ENCODE data around the gene RND2. TPM values are rescaled to one million over a fixed set of nuclear protein-coding genes. Genes with fewer than 3 reads are reported as not detected.
A peak's percentile ranks its signal among the peaks of the same experiment; 100 is the strongest.

The RND2 gene
- total and polyA plus RNA-seq, 2 of the 13 experiments (the other 11 are each of a cell fraction or from before 2014, with no cell fraction given) = 0.05 to 0.11 TPM

DNA sequence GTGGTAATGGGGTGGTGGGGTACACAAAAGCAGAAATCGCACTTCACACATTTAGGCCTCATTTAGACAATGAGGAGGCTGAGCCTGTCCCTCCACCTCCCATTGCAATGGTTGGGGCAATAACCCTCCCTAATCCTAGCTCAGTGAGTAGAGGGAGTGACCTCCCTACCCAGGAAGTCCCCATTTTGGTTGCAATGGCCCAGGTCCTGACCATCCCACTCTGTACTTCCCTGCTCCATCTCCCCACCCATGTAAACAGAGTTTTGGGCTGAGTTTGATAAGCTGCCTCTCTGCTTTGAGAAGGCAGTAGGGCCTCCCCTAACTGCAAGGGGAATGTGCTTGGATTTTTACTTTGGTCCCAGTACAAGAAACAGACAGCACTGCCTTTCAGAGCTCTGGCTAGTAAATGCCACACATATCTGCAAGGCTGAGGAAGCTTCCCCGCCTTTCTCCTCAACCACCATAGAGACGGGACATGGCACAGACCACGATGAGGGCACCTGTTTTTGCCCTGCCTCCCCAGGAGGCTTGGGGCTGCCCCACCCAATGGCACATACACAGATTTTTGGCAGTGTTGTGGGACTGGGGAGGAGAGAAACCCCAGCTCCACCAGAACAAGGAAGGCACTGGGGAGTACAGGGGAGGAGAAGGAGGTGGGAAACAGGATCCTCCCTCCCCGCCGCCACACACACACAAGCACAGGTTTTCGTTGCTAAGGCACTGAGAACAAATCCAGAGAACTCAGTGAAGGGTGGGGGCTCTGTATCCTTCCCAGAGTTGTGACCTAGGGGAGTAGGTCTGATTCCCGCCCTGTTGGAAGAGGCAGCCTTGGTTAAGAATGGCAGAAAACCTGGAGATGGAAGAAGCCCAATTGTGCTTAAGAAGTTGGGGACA lies 10.1 kb upstream of the RND2 start (continued):
- TF ChIP-seq, protein P1, sequence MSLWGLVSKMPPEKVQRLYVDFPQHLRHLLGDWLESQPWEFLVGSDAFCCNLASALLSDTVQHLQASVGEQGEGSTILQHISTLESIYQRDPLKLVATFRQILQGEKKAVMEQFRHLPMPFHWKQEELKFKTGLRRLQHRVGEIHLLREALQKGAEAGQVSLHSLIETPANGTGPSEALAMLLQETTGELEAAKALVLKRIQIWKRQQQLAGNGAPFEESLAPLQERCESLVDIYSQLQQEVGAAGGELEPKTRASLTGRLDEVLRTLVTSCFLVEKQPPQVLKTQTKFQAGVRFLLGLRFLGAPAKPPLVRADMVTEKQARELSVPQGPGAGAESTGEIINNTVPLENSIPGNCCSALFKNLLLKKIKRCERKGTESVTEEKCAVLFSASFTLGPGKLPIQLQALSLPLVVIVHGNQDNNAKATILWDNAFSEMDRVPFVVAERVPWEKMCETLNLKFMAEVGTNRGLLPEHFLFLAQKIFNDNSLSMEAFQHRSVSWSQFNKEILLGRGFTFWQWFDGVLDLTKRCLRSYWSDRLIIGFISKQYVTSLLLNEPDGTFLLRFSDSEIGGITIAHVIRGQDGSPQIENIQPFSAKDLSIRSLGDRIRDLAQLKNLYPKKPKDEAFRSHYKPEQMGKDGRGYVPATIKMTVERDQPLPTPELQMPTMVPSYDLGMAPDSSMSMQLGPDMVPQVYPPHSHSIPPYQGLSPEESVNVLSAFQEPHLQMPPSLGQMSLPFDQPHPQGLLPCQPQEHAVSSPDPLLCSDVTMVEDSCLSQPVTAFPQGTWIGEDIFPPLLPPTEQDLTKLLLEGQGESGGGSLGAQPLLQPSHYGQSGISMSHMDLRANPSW (CRISPR knock-in tag; IDR thresholded peaks at IDR 0.05; ENCODE audit: borderline replicate concordance) = no peak
- TF ChIP-seq, protein P2, sequence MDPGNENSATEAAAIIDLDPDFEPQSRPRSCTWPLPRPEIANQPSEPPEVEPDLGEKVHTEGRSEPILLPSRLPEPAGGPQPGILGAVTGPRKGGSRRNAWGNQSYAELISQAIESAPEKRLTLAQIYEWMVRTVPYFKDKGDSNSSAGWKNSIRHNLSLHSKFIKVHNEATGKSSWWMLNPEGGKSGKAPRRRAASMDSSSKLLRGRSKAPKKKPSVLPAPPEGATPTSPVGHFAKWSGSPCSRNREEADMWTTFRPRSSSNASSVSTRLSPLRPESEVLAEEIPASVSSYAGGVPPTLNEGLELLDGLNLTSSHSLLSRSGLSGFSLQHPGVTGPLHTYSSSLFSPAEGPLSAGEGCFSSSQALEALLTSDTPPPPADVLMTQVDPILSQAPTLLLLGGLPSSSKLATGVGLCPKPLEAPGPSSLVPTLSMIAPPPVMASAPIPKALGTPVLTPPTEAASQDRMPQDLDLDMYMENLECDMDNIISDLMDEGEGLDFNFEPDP (CRISPR knock-in tag; conservative IDR thresholded peaks at IDR 0.05) = no peak
- TF ChIP-seq, protein P3, sequence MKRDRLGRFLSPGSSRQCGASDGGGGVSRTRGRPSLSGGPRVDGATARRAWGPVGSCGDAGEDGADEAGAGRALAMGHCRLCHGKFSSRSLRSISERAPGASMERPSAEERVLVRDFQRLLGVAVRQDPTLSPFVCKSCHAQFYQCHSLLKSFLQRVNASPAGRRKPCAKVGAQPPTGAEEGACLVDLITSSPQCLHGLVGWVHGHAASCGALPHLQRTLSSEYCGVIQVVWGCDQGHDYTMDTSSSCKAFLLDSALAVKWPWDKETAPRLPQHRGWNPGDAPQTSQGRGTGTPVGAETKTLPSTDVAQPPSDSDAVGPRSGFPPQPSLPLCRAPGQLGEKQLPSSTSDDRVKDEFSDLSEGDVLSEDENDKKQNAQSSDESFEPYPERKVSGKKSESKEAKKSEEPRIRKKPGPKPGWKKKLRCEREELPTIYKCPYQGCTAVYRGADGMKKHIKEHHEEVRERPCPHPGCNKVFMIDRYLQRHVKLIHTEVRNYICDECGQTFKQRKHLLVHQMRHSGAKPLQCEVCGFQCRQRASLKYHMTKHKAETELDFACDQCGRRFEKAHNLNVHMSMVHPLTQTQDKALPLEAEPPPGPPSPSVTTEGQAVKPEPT (CRISPR knock-in tag; IDR thresholded peaks at IDR 0.05; ENCODE audit: low read depth) = no peak
- TF ChIP-seq BRCA1 (CRISPR knock-in tag; IDR thresholded peaks at IDR 0.05) = no peak
- no peak for TF ChIP-seq SALL2 (CRISPR knock-in tag; IDR thresholded peaks at IDR 0.05)
- no peak for TF ChIP-seq RBAK (CRISPR knock-in tag; IDR thresholded peaks at IDR 0.05)
- TF ChIP-seq FOXK1 (CRISPR knock-in tag; IDR thresholded peaks at IDR 0.05; ENCODE audit: borderline replicate concordance, low read depth) = no peak
- TF ChIP-seq, protein P4, sequence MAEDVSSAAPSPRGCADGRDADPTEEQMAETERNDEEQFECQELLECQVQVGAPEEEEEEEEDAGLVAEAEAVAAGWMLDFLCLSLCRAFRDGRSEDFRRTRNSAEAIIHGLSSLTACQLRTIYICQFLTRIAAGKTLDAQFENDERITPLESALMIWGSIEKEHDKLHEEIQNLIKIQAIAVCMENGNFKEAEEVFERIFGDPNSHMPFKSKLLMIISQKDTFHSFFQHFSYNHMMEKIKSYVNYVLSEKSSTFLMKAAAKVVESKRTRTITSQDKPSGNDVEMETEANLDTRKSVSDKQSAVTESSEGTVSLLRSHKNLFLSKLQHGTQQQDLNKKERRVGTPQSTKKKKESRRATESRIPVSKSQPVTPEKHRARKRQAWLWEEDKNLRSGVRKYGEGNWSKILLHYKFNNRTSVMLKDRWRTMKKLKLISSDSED (CRISPR knock-in tag; IDR thresholded peaks at IDR 0.05) = no peak
- TF ChIP-seq, protein P5, sequence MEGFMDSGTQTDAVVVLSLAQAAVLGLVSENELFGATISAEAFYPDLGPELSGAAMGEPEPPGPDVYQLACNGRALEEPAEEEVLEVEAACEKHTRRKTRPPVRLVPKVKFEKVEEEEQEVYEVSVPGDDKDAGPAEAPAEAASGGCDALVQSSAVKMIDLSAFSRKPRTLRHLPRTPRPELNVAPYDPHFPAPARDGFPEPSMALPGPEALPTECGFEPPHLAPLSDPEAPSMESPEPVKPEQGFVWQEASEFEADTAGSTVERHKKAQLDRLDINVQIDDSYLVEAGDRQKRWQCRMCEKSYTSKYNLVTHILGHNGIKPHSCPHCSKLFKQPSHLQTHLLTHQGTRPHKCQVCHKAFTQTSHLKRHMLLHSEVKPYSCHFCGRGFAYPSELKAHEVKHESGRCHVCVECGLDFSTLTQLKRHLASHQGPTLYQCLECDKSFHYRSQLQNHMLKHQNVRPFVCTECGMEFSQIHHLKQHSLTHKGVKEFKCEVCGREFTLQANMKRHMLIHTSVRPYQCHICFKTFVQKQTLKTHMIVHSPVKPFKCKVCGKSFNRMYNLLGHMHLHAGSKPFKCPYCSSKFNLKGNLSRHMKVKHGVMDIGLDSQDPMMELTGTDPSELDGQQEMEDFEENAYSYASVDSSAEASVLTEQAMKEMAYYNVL (CRISPR knock-in tag; IDR thresholded peaks at IDR 0.05; ENCODE audit: borderline replicate concordance) = 0 out of 2 replicates have a peak, but pooled peaks have one; percentile 15
- no peak for TF ChIP-seq FOXA1 (IDR thresholded peaks at IDR 0.05)
- TF ChIP-seq FOXA1 (CRISPR knock-in tag; IDR thresholded peaks at IDR 0.05) = peak; percentile 3; the same call in 1 of the 2 replicates
- TF ChIP-seq, protein P6, sequence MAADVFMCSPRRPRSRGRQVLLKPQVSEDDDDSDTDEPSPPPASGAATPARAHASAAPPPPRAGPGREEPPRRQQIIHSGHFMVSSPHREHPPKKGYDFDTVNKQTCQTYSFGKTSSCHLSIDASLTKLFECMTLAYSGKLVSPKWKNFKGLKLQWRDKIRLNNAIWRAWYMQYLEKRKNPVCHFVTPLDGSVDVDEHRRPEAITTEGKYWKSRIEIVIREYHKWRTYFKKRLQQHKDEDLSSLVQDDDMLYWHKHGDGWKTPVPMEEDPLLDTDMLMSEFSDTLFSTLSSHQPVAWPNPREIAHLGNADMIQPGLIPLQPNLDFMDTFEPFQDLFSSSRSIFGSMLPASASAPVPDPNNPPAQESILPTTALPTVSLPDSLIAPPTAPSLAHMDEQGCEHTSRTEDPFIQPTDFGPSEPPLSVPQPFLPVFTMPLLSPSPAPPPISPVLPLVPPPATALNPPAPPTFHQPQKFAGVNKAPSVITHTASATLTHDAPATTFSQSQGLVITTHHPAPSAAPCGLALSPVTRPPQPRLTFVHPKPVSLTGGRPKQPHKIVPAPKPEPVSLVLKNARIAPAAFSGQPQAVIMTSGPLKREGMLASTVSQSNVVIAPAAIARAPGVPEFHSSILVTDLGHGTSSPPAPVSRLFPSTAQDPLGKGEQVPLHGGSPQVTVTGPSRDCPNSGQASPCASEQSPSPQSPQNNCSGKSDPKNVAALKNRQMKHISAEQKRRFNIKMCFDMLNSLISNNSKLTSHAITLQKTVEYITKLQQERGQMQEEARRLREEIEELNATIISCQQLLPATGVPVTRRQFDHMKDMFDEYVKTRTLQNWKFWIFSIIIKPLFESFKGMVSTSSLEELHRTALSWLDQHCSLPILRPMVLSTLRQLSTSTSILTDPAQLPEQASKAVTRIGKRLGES (CRISPR knock-in tag; IDR thresholded peaks at IDR 0.05; ENCODE audit: borderline replicate concordance) = no peak

All from HepG2 (cell line).